AG04450 (cell line): ENCODE measurements around the gene RDM1. TPM values are rescaled to one million over a fixed set of nuclear protein-coding genes. Genes with fewer than 3 reads are reported as not detected.

Experiments used
- CTCF ChIA-PET: fragments of 300-600, 350-600 bp; formaldehyde crosslinking; extraction: SDS; loops from one replicate; lab custom pipeline; 2022; ENCODE audit warnings: antibody characterized with exemption, inconsistent platforms; lab: Charles Lee
- POLR2A ChIA-PET: fragments of 350-600 bp; formaldehyde crosslinking; extraction: SDS; loops from one replicate; lab custom pipeline; 2021; ENCODE audit warnings: antibody characterized with exemption, inconsistent platforms; lab: Yijun Ruan, JAX
- DNase-seq: peaks from one replicate; pipeline ENCODE4 v3.0.0-alpha.2; 2011; ENCODE audit warnings: low read depth, low spot score
- H3K27ac ChIP-seq: one replicate; pipeline ENCODE4 v1.5.1; 2012; ENCODE audit warnings: low read depth, low read length, control low read depth
- H3K27me3 ChIP-seq: one replicate; pipeline ENCODE4 v1.6.0; 2012; ENCODE audit warnings: low read length; ENCODE audit not compliant: control insufficient read depth, insufficient read depth
- H3K4me3 ChIP-seq: 2 replicates; pipeline ENCODE4 v1.5.1; 2011; ENCODE audit warnings: mild to moderate bottlenecking, low read depth, low read length, control low read depth
- H3K9me3 ChIP-seq: 2 replicates; pipeline ENCODE4 v1.5.1; 2012; ENCODE audit warnings: low read length; ENCODE audit not compliant: control insufficient read depth, insufficient read depth
- CTCF ChIP-seq: IDR thresholded peaks from 2 replicates; pipeline ENCODE4 v1.5.1; 2011; ENCODE audit warnings: low read depth, low read length, control low read depth, inconsistent platforms
- polyA plus RNA-seq: library from polyadenylated mRNA; depleted of rRNA; stranded (reverse); fragments of >200 nt; gene quantifications from 2 replicates; pipeline ENCODE4 v1.2.3, GENCODE V29; 2011

RDM1 gene
- polyA plus RNA-seq, 1 experiment = not detected

GRCh38 chr17:35923609-35924114 lies 6.9 kb downstream of the RDM1 start:
- H3K27ac ChIP-seq = no peak overlapping the region

GRCh38 chr17:35920229-35920628 lies 10.3 kb downstream of the RDM1 start:
- Histone ChIP-seq H3K9me3 (no peaks in the 10 kb centered on the region; the same call in 1 of the 2 replicates), H3K27ac (no peak overlapping the region), H3K4me3 (no peak overlapping the region), H3K27me3 (no peaks in the 10 kb centered on the region)
- POLR2A ChIA-PET = no interaction called here
- no peak for TF ChIP-seq CTCF
- CTCF ChIA-PET = no interaction called here
- no peak for DNase-seq

More at GRCh38 chr17:35923609-35924114, 6.9 kb downstream of the RDM1 start:
- ChIA-PET CTCF (interaction anchor here (0.6 kb wide), 1 partner anchor 24 kb away, joined by 5 read pairs; no protein-coding TSS in a partner anchor), POLR2A (no interaction called here)
- H3K4me3 ChIP-seq = no peak overlapping the region
- DNase-seq = no peak
- no peaks in the 10 kb centered on the region for H3K9me3 ChIP-seq
- H3K27me3 ChIP-seq = no peaks in the 10 kb centered on the region
- TF ChIP-seq CTCF = no peak

- TF ChIP-seq CTCF = no peak
- CTCF ChIA-PET = no interaction called here
- no peak overlapping the region for H3K27ac ChIP-seq
- no peaks in the 10 kb centered on the region; the same call in 1 of the 2 replicates for H3K9me3 ChIP-seq
- H3K4me3 ChIP-seq = no peak overlapping the region
- H3K27me3 ChIP-seq = no peaks in the 10 kb centered on the region
- DNase-seq = no peak
- POLR2A ChIA-PET = no interaction called here
Measured at GRCh38 chr17:35918665-35919064, 11.9 kb downstream of the RDM1 start.

- H3K27ac ChIP-seq = no peak overlapping the region
- no peak for DNase-seq
- CTCF ChIA-PET = interaction anchor here (0.6 kb wide), 1 partner anchor 691 kb away, joined by 4 read pairs; no protein-coding TSS in a partner anchor
- no peak for TF ChIP-seq CTCF
- POLR2A ChIA-PET = no interaction called here
- H3K27me3 ChIP-seq = no peaks in the 10 kb centered on the region
- no peaks in the 10 kb centered on the region; the same call in 1 of the 2 replicates for H3K9me3 ChIP-seq
- no peak overlapping the region for H3K4me3 ChIP-seq
Measured at GRCh38 chr17:35917519-35918213, 12.9 kb downstream of the RDM1 start.
